Prostate gland (tissue), 2 donors: ENCODE results near the gene GREB1. TPM values are rescaled to one million over a fixed set of nuclear protein-coding genes. Genes with fewer than 3 reads are reported as not detected.

Source experiments
- DNase-seq: peaks from one replicate; pipeline ENCODE4 v3.0.0-alpha.2; 2019; ENCODE audit warnings: low spot score
- H3K27ac ChIP-seq, 2 donors: fragments of 200-600 bp; sonication (generic); 2 replicates each; pipeline ENCODE4 v1.5.1; 2017 to 2019
- H3K27me3 ChIP-seq: fragments of 200-600 bp; sonication (generic); replicated peaks from 2 replicates; pipeline ENCODE4 v1.5.1; 2019; ENCODE audit not compliant: insufficient read depth
- H3K36me3 ChIP-seq, 2 donors: fragments of 200-600 bp; sonication (generic); 1 replicate in 1 of 2; 2 replicates in 1 of 2; pipeline versions ENCODE4 v1.5.1 to v1.8.1; 2017 to 2019
- H3K4me1 ChIP-seq: fragments of 200-600 bp; sonication (generic); replicated peaks from 2 replicates; pipeline ENCODE4 v1.5.1; 2019
- H3K4me3 ChIP-seq, 2 donors: fragments of 200-600 bp; sonication (generic); 2 replicates each; pipeline ENCODE4 v1.5.1; 2017 to 2019
- H3K9me3 ChIP-seq: fragments of 200-600 bp; sonication (generic); 2 replicates; pipeline ENCODE4 v1.5.1; 2017
- POLR2A ChIP-seq: fragments of 450-650 bp; IDR thresholded peaks from one replicate; pipeline ENCODE4 v1.6.1; 2016; ENCODE audit warnings: antibody characterized with exemption, mild to moderate bottlenecking
- POLR2AphosphoS5 ChIP-seq: sonication (generic); formaldehyde crosslinking; IDR thresholded peaks from one replicate; pipeline ENCODE4 v1.6.1; 2017; ENCODE audit warnings: antibody characterized with exemption
- WGBS: methylation state at CpG from one replicate; pipeline ENCODE4 v1.1.5; 2018; 5-methylcytosine and 5-hydroxymethylcytosine counted together
- intact Hi-C: fragments of 100-400 bp; cut with DNase I; formaldehyde crosslinking; loops from one replicate; pipeline ENCODE4 v1.14.2; 2022
- total RNA-seq, 2 donors: library from RNA; depleted of rRNA; stranded (reverse); fragments of >200 nt; gene quantifications; one replicate each; pipeline ENCODE4 v1.1.0, GENCODE V29; 2016
- TF ChIP-seq, protein P1 (sequence below), 4 experiments: fragments of 200-600 bp in 2 of 4; fragments of 450-650 bp in 2 of 4; sonication (generic) in 2 of 4; IDR thresholded peaks; 1 replicate in 3 of 4; 2 replicates in 1 of 4; pipeline ENCODE4 v1.5.1; 2016 to 2019; ENCODE audit warnings: antibody characterized with exemption in 4 of 4, mild to moderate bottlenecking in 2 of 4, moderate library complexity in 2 of 4

The GREB1 gene
- total RNA-seq, 2 donors from 2014 or later: 224 to 392 TPM

GRCh38 chr2:11541693-11542274 is 7.9 kb downstream of the GREB1 start:
- intact Hi-C loops: no loop called here
- TF ChIP-seq POLR2AphosphoS5: no peak
- TF ChIP-seq POLR2A: no peak
- TF ChIP-seq, protein P1, sequence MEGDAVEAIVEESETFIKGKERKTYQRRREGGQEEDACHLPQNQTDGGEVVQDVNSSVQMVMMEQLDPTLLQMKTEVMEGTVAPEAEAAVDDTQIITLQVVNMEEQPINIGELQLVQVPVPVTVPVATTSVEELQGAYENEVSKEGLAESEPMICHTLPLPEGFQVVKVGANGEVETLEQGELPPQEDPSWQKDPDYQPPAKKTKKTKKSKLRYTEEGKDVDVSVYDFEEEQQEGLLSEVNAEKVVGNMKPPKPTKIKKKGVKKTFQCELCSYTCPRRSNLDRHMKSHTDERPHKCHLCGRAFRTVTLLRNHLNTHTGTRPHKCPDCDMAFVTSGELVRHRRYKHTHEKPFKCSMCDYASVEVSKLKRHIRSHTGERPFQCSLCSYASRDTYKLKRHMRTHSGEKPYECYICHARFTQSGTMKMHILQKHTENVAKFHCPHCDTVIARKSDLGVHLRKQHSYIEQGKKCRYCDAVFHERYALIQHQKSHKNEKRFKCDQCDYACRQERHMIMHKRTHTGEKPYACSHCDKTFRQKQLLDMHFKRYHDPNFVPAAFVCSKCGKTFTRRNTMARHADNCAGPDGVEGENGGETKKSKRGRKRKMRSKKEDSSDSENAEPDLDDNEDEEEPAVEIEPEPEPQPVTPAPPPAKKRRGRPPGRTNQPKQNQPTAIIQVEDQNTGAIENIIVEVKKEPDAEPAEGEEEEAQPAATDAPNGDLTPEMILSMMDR (IDR thresholded peaks at IDR 0.05): no peak
- Histone ChIP-seq H3K36me3 (no peaks in the 10 kb centered on the region), H3K27ac (peak overlapping the region; percentile 87 to 88), H3K4me3 (peak overlapping the region; percentile 34 to 45), H3K9me3 (no peaks in the 10 kb centered on the region), H3K4me1 (peaks cover 3% of the 10 kb centered on the region), H3K27me3 (no peaks in the 10 kb centered on the region)
- DNase-seq: no peak
- WGBS: 83% methylated on average over 8 of the region's 8 CpGs

GRCh38 chr2:11542275-11542819 is 8.5 kb downstream of the GREB1 start:
- Histone ChIP-seq H3K36me3 (no peaks in the 10 kb centered on the region), H3K27ac (peak overlapping the region; percentile 87 to 88), H3K27me3 (no peaks in the 10 kb centered on the region), H3K9me3 (no peaks in the 10 kb centered on the region), H3K4me1 (peaks cover 3% of the 10 kb centered on the region), H3K4me3 (peak overlapping the region; percentile 34 to 45)
- intact Hi-C loops: no loop called here
- WGBS: 74% methylated on average over 11 of the region's 11 CpGs
- peak; percentile 45 for DNase-seq
- TF ChIP-seq, protein P1 (IDR thresholded peaks at IDR 0.05): no peak
- TF ChIP-seq POLR2AphosphoS5 (no peak), POLR2A (no peak)

DNA sequence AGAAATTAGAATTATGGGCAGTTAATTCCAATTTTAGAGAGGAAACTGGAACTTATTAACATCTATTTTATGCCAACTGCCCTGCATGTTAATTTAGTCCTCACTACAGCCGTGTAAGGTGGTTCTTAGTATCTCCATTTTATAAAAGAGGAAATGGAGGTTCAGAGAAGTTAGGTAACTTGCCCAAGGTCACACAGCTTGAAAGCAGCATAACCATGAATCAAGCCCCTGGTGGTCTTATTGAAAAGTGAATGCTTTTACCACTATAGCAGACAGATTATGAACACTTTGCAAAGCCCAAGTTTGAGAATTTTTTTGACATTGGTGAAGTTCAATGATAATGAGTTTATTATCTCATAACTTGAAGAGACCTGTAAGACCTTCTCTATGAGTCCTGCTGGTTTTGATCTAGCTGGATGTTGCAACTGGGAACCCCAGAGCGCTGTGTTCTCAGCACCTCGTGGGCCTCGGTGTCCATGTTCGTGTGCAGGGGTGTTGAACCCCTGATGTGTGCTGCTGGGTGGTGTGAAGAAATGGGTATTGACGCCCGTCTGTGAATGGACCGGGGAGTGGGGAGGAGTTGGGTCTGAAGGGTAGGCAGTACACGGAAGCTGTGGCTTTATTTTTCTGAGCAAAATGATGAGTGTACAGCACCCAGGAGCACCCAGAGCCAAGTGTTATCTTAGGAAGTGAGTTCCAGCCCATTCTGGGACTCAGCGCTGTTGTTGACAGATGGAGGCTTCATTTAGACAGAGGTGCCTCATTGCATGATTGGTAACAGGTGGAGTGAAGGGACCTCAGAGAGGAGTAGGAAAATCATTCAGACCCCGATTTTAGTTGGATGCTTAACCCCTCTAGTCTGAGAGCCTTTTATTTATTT is 9.7 kb downstream of the GREB1 start:
- no peak for DNase-seq
- Histone ChIP-seq H3K36me3 (no peaks in the 10 kb centered on the region), H3K4me1 (peaks cover 3% of the 10 kb centered on the region), H3K4me3 (peak overlapping the region; percentile 34 to 45), H3K27me3 (no peaks in the 10 kb centered on the region), H3K27ac (peak overlapping the region; percentile 87 to 88), H3K9me3 (no peaks in the 10 kb centered on the region)
- intact Hi-C loops: no loop called here
- WGBS: 90% methylated on average over 11 of the region's 11 CpGs
- TF ChIP-seq POLR2A (no peak), POLR2AphosphoS5 (no peak)
- TF ChIP-seq, protein P1 (IDR thresholded peaks at IDR 0.05): no peak

- DNase-seq: no peak
- H3K4me1 ChIP-seq: no peaks in the 10 kb centered on the region
- H3K27ac ChIP-seq: peak overlapping the region; percentile 87 to 88
- peak overlapping the region in 1 of 2 donors; percentile 45 for H3K4me3 ChIP-seq
- no peak for TF ChIP-seq POLR2AphosphoS5
- no peak for TF ChIP-seq POLR2A
- TF ChIP-seq, protein P1 (IDR thresholded peaks at IDR 0.05): no peak
- H3K36me3 ChIP-seq: no peaks in the 10 kb centered on the region
- H3K27me3 ChIP-seq: no peaks in the 10 kb centered on the region
- intact Hi-C loops: no loop called here
- 81% methylated on average over 6 of the region's 6 CpGs for WGBS
- H3K9me3 ChIP-seq: no peaks in the 10 kb centered on the region
Measured at GRCh38 chr2:11546072-11546471, 12.2 kb downstream of the GREB1 start.
